Measurements from ENCODE around the gene STX3.

STX3 gene

DNA sequence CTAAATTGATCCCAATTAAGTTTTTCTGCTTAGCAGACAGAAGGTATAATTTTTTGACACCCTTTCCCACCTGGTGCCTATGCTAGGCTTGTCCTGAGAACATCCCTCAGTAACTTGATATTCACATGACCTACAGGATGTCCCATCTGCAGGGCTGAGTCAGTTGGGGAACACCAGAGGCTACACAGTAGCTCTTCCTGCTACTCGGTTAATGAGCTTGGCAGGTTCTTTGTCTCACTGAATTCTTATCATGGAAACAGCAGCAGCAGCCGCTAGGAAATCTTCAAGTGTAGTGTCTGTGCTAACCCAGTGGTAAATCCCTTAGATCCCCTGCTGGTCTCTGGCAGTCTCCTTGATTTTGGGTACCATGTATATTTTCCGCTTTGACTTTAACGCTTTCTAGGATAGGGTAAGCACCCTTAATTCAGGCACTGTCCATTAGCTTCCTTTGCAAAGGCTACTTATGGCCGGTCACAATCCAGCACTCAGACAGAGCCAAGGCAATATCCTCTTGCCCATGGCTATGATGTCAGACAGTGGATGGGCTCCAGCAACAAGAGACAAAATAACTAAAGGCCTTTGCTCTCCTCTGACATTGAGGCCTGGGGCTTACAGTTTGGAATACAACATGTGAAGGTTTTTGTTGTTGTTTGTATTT is 46.9 kb downstream of the STX3 start:
- Histone ChIP-seq H3K79me2 (ENCODE audit: insufficient read depth, low read length) (no peaks in the 10 kb centered on the region), H4K20me1 (ENCODE audit: insufficient read depth, low read length, poor library complexity, severe bottlenecking) (no peaks in the 10 kb centered on the region), H3K9ac (ENCODE audit: low read depth, low read length, poor library complexity, severe bottlenecking) (peak overlapping the region; percentile 40), H3K36me3 (ENCODE audit: insufficient read depth, low read length) (peaks cover 19% of the 10 kb centered on the region; the same call in 1 of the 2 replicates), H3K4me3 (ENCODE audit: low read length, poor library complexity, severe bottlenecking) (peak overlapping the region; percentile 47), H3K9me2 (replicated peaks; ENCODE audit: low read depth, low read length) (no peaks in the 10 kb centered on the region), H3K9me3 (ENCODE audit: insufficient read depth, low read depth, low read length) (no peaks in the 10 kb centered on the region), H3K4me2 (ENCODE audit: low read depth, low read length, poor library complexity, severe bottlenecking) (peak overlapping the region; percentile 66), H2AFZ (ENCODE audit: low read length) (peak overlapping the region; percentile 66; the same call in 1 of the 2 replicates), H3F3A (ENCODE audit: low read depth) (no peaks in the 10 kb centered on the region), H3K27me3 (ENCODE audit: insufficient read depth, low read length, poor library complexity, severe bottlenecking) (no peaks in the 10 kb centered on the region), H3K4me1 (ENCODE audit: insufficient read depth, low read length, poor library complexity, severe bottlenecking) (peaks cover 24% of the 10 kb centered on the region)
- TF ChIP-seq, protein P1, sequence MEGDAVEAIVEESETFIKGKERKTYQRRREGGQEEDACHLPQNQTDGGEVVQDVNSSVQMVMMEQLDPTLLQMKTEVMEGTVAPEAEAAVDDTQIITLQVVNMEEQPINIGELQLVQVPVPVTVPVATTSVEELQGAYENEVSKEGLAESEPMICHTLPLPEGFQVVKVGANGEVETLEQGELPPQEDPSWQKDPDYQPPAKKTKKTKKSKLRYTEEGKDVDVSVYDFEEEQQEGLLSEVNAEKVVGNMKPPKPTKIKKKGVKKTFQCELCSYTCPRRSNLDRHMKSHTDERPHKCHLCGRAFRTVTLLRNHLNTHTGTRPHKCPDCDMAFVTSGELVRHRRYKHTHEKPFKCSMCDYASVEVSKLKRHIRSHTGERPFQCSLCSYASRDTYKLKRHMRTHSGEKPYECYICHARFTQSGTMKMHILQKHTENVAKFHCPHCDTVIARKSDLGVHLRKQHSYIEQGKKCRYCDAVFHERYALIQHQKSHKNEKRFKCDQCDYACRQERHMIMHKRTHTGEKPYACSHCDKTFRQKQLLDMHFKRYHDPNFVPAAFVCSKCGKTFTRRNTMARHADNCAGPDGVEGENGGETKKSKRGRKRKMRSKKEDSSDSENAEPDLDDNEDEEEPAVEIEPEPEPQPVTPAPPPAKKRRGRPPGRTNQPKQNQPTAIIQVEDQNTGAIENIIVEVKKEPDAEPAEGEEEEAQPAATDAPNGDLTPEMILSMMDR (conservative IDR thresholded peaks at IDR 0.05; ENCODE audit: low read length): no peak
- no peak for TF ChIP-seq EZH2phosphoT487 (IDR thresholded peaks at IDR 0.05; ENCODE audit: borderline replicate concordance)

DNA sequence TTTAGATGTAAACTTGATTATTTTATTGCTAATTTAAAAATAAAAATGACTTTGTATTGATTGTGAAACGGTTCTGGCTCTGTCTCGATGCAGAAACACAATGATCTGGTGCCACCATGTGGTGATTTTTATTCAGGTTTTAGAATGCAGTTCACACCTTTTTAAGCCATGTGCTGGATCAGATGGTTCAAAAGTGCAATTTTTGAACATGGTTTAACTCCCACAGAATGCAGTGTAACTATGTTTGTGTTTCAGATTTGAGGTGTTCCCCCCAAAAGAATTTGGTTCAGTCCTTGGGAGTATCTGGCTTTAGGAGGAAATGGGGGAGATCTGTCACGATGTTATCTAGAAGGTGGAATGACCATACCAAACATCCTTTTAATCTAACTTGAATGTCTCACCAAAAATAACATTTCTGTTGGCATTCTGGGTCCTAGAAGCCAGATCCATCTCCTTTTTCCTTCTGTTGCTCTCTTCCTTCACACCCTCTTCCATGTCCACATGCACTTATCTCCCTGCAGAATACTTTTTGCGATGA is 47.5 kb downstream of the STX3 start:
- TF ChIP-seq EZH2phosphoT487 (IDR thresholded peaks at IDR 0.05; ENCODE audit: borderline replicate concordance): no peak
- TF ChIP-seq, protein P1 (conservative IDR thresholded peaks at IDR 0.05; ENCODE audit: low read length): peak; percentile 81
- H3K4me2 ChIP-seq (ENCODE audit: low read depth, low read length, poor library complexity, severe bottlenecking): peak overlapping the region; percentile 66
- H3F3A ChIP-seq (ENCODE audit: low read depth): no peaks in the 10 kb centered on the region
- H3K9me2 ChIP-seq (replicated peaks; ENCODE audit: low read depth, low read length): no peaks in the 10 kb centered on the region
- peaks cover 4% of the 10 kb centered on the region for H3K79me2 ChIP-seq (ENCODE audit: insufficient read depth, low read length)
- peak overlapping the region; percentile 47 for H3K4me3 ChIP-seq (ENCODE audit: low read length, poor library complexity, severe bottlenecking)
- peaks cover 30% of the 10 kb centered on the region for H3K4me1 ChIP-seq (ENCODE audit: insufficient read depth, low read length, poor library complexity, severe bottlenecking)
- H3K9ac ChIP-seq (ENCODE audit: low read depth, low read length, poor library complexity, severe bottlenecking): peak overlapping the region; percentile 40
- peak overlapping the region; percentile 66; the same call in 1 of the 2 replicates for H2AFZ ChIP-seq (ENCODE audit: low read length)
- H3K27me3 ChIP-seq (ENCODE audit: insufficient read depth, low read length, poor library complexity, severe bottlenecking): no peaks in the 10 kb centered on the region
- no peaks in the 10 kb centered on the region for H4K20me1 ChIP-seq (ENCODE audit: insufficient read depth, low read length, poor library complexity, severe bottlenecking)
- H3K36me3 ChIP-seq (ENCODE audit: insufficient read depth, low read length): peaks cover 23% of the 10 kb centered on the region; the same call in 1 of the 2 replicates
- H3K9me3 ChIP-seq (ENCODE audit: insufficient read depth, low read depth, low read length): no peaks in the 10 kb centered on the region

DNA sequence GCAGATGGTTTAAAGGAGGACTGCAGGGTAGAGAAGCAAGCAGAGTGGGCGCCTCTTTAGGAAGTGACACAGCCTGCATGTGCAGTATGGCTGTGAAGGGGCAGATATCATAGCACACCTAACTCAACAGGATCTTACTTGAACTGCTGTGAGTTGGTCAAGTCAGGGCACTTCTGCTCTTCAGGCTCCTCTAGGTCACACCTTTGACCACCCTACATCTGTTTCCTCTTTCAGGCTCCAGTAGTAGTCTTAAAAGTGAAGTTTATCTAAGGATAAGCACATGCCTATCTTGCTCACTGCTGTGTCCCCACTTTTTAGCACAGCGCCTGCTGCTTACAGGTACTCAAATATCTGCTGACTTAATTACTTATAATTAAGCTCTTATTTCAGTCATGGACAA is 48.9 kb downstream of the STX3 start:
- H3K9me2 ChIP-seq (replicated peaks; ENCODE audit: low read depth, low read length): no peaks in the 10 kb centered on the region
- no peaks in the 10 kb centered on the region for H3K9me3 ChIP-seq (ENCODE audit: insufficient read depth, low read depth, low read length)
- no peak overlapping the region for H3K4me3 ChIP-seq (ENCODE audit: low read length, poor library complexity, severe bottlenecking)
- H3K4me2 ChIP-seq (ENCODE audit: low read depth, low read length, poor library complexity, severe bottlenecking): no peak overlapping the region
- H4K20me1 ChIP-seq (ENCODE audit: insufficient read depth, low read length, poor library complexity, severe bottlenecking): peaks cover 2% of the 10 kb centered on the region
- peak overlapping the region; percentile 15 for H3K9ac ChIP-seq (ENCODE audit: low read depth, low read length, poor library complexity, severe bottlenecking)
- H3K27me3 ChIP-seq (ENCODE audit: insufficient read depth, low read length, poor library complexity, severe bottlenecking): no peaks in the 10 kb centered on the region
- H2AFZ ChIP-seq (ENCODE audit: low read length): no peak overlapping the region
- TF ChIP-seq, protein P1 (conservative IDR thresholded peaks at IDR 0.05; ENCODE audit: low read length): no peak
- no peak for TF ChIP-seq EZH2phosphoT487 (IDR thresholded peaks at IDR 0.05; ENCODE audit: borderline replicate concordance)
- H3K79me2 ChIP-seq (ENCODE audit: insufficient read depth, low read length): peaks cover 17% of the 10 kb centered on the region
- peaks cover 43% of the 10 kb centered on the region for H3K4me1 ChIP-seq (ENCODE audit: insufficient read depth, low read length, poor library complexity, severe bottlenecking)
- H3F3A ChIP-seq (ENCODE audit: low read depth): no peaks in the 10 kb centered on the region
- H3K36me3 ChIP-seq (ENCODE audit: insufficient read depth, low read length): peaks cover 33% of the 10 kb centered on the region; the same call in 1 of the 2 replicates
